Suprapubic skin (tissue), 3 donors: ENCODE data around the gene SPRYD3.

Experiments
- POLR2A ChIP-seq, 2 donors: fragments of 450-650 bp; IDR thresholded peaks; one replicate each; pipeline ENCODE4 v1.6.1; 2017; ENCODE audit warnings: antibody characterized with exemption in 2 of 2, mild to moderate bottlenecking in 2 of 2, moderate library complexity in 2 of 2
- TF ChIP-seq, protein P1 (sequence below), 2 donors: fragments of 200-600 bp in 1 of 2; fragments of 450-650 bp in 1 of 2; sonication (generic) in 1 of 2; IDR thresholded peaks; one replicate each; pipeline ENCODE4 v1.5.1; 2016 to 2019; ENCODE audit warnings: antibody characterized with exemption in 2 of 2, mild to moderate bottlenecking in 1 of 2, moderate library complexity in 1 of 2

DNA sequence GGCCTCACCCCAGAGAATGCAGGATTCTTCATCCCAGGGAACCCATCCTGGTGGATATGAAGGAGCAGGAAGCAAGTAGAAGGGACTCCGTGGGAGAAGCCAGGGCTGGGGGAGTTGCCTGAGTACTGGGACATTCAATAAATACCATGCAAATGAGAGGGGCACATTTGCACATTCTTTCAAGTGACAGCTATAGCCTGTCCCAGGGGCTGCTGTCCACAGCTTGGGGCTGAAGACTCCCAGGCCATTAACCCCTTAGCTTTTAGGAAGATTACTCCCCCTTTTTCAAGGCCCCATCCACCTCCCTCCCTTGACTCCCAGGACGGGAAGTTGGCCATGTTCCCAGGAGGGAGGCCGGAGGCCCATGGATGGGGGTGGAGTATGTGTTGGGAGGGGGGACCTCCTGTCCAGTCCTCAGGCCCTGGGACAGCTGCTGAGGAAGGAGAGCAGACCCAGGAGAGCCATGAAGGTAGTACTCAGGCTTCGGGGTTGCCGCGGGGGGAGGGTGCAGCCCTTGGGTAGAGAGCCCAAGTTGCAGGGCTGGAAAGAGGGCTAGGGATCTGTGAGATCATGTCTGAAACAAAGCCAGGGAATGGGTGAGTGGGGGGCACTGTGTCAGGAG, 30.3 kb downstream of the SPRYD3 start:
- TF ChIP-seq, protein P1, sequence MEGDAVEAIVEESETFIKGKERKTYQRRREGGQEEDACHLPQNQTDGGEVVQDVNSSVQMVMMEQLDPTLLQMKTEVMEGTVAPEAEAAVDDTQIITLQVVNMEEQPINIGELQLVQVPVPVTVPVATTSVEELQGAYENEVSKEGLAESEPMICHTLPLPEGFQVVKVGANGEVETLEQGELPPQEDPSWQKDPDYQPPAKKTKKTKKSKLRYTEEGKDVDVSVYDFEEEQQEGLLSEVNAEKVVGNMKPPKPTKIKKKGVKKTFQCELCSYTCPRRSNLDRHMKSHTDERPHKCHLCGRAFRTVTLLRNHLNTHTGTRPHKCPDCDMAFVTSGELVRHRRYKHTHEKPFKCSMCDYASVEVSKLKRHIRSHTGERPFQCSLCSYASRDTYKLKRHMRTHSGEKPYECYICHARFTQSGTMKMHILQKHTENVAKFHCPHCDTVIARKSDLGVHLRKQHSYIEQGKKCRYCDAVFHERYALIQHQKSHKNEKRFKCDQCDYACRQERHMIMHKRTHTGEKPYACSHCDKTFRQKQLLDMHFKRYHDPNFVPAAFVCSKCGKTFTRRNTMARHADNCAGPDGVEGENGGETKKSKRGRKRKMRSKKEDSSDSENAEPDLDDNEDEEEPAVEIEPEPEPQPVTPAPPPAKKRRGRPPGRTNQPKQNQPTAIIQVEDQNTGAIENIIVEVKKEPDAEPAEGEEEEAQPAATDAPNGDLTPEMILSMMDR (IDR thresholded peaks at IDR 0.05): no peak
- TF ChIP-seq POLR2A (IDR thresholded peaks at IDR 0.05): no peak
